ENCODE data around the gene FZR1.
"Not testable (repeated sequence)": the region's sequence is repeated elsewhere in the genome, so short reads cannot be mapped to it uniquely, and the experiment has no call there.

The FZR1 gene

DNA sequence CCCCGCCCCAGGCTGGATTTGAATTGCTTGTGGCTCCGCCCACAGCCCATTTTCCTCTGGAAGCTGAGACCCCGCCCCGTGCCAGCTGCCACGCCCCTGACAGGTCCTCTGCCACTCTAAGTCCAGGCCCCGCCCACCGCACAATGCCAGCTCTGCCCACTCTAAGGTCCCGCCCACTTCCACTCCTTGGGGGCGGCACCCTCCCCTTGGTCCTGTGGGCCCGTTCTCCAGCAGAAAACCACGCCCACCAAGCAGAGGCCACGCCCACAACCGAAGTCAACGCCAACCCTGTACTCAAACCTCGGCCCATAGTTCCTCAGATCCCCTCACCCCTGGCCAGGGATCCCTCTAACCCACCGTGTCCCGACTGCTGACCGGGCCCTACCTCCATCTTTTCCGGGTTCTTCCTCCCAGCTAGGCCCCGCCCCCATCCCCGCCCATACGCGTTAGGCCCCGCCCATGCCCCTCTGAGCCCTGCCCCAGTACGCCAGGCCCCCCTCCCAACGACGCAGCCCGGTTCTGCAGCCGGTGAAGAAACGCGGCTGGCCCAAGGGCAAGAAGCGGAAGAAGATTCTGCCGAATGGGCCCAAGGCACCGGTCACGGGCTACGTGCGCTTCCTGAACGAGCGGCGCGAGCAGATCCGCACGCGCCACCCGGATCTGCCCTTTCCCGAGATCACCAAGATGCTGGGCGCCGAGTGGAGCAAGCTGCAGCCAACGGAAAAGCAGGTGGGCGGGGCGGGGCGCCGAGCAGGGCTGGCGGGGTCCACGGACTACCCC is 67.9 kb downstream of the FZR1 start:
- peak; percentile 91 for DNase-seq (ENCODE audit: low spot score)

DNA sequence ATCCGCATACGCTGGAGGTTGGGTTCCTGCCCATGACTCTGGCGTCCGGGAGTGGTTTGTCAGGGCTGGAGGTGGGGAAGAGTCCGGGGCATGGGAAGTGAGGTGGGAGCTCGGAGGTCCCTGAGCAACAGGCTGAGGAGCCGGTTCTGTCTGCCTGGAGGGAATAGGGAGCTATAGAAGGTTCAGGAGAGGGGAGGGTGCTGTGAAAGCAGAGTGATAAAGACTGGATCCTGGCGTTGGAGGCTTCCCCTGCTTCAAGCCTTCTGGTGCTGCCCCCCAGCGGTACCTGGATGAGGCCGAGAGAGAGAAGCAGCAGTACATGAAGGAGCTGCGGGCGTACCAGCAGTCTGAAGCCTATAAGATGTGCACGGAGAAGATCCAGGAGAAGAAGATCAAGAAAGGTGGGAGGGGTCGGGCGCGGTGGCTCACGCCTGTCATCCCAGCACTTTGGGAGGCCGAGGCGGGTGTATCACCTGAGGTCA is 69.2 kb downstream of the FZR1 start:
- DNase-seq (ENCODE audit: low spot score): peak; percentile 50

DNA sequence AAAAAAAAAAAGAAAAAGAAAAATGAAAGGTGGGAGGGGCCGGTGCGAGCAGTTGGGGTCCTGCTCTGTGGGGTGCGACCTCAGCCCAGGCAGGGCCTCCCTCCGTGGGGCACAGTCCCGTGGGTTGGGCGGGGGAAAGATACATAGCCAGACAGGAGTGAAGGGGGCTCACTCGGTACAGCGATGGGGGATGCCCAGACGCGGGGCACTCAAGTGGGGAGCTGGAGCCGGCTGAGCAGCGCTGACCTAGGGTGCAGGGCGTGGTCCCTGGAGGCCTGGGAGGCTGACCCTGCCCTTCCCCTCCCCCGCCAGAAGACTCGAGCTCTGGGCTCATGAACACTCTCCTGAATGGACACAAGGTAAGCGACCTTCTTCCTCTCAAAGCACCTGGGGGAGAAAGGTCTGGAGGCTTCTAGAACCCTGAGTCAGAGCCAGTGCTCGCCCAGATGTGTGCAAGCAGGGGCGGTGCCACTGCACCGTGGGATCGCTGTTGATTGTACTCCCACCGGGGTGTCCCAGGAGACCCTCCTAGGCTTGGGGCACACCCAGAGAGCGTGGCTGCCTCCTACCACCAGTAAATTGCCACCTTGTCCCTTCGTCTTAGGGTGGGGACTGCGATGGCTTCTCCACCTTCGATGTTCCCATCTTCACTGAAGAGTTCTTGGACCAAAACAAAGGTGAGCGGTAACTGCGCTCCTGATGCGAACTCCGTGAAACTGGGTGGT is 70.0 kb downstream of the FZR1 start:
- no peak for DNase-seq (ENCODE audit: low spot score)

- peak; percentile 74 for DNase-seq (ENCODE audit: low spot score)
These were observed 70.8 kb downstream of the FZR1 start for GRCh38 chr19:3576696-3577443.

DNA sequence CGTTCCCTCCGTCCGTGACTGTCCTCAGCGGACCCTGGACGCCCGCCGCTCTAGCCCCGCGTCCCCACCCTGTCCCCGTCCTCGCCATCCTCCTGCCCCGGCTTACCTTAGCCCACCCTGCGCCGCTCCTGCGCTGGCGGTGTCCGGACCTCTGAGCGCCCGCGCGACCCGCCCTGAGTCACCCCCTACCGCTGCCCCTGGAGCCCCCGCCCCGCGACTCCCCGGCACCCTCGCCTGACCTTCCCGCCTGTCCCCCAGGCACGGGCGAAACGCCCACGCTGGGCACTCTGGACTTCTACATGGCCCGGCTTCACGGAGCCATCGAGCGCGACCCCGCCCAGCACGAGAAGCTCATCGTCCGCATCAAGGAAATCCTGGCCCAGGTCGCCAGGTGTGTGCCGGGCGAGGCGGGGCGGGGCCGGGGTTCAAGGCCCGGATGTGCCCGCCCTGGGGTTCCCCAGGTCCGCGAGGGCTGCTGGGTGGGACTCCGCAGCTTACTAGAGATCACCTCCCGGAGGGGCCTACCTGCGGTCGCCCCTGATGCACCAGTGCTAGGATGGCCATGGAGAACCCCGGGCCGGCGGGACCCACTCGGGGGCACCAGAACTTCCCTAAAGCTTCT is 71.7 kb downstream of the FZR1 start:
- peak; percentile 25 for DNase-seq (ENCODE audit: low spot score)

- DNase-seq (ENCODE audit: low spot score): no peak
These were observed 72.3 kb downstream of the FZR1 start for GRCh38 chr19:3578390-3578789.

DNA sequence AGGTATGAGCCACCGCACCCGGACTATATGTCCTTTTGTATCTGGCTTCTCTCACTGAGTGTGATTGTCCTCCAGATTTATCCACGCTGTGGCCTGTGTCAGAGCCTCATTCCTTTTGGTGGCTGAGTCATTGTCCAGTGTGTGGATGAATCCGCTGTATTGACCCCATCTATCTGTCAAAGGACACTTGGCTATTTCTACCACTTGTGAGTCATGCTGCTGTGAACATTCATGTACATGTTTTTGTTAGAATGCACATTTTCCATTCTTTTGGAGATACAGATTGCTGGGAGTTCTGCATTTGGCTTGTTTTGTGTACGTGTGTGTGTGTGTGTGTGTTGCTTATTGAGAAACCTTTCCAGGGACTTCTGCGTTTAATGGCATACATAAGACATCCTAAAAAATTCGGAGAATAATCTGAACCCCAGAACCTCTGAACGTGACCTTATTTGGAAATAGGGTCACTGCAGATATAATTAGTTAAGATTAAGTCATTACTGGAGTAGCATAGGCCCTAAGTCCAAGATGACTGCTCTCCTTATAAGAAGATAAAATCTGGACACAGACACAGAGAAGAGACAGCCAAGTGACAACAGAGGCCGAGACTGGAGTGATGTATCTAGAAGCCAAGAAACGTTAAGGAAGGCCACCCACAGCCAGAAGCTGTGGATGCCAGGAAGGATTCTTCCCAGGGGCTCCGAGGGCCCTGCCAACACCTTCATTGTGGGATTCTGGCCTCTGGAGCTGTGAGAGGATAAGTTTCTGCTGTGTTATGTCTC is 74.2 kb downstream of the FZR1 start:
- DNase-seq (ENCODE audit: low spot score): no peak

DNA sequence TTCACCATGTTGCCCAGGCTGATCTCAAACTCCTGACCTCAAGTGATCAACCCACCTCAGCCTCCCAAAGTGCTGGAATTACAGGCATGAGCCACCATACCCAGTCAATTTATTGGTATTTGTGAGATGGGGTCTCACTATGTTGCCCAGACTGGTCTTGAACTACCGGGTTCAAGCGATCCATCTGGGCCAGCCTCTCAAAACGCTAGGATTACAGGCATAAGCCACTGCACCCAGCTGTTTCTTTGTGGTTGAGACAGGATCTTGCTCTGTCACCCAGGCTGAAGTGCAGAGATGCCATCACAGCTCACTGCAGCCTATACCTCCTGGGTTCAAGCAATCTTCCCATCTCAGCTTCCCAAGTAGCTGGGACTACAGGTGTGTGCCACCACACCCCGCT is 75.7 kb downstream of the FZR1 start:
- not testable (repeated sequence) for DNase-seq (ENCODE audit: low spot score)

- DNase-seq (ENCODE audit: low spot score): not testable (repeated sequence)
These were observed 78.1 kb downstream of the FZR1 start for GRCh38 chr19:3584036-3584802.

GRCh38 chr19:3585301-3586126 is 79.4 kb downstream of the FZR1 start, which contains the start of gene GIPC3:
Gene GIPC3 (plus strand): TSS chr19:3585478. CDS start chr19:3585598, 120 bp downstream.
- peak; percentile 65 for DNase-seq (ENCODE audit: low spot score)

DNA sequence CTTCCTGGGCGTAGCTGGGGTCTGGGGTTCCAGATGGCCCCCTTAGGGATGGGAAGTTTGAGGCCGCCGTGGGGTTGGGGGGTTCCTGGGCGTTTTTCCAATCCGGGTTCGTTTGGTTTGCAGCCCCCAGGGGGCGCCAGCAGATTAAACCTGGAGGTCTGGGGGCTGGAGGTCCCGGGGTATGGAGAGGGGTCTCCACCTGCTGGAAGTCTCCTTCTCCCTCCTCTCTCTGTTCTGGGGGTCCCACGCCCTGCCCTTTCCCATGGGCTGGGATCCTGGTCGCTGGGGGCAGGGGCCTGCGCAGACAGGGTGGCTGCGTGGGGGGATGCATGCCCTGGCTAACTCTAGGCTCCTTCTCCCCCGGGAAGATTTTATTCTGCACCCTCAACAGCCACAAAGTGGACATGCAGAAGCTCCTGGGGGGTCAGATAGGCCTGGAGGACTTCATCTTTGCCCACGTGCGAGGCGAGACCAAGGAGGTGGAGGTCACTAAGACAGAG is 80.1 kb downstream of the FZR1 start:
- DNase-seq (ENCODE audit: low spot score): peak; percentile 82

DNA sequence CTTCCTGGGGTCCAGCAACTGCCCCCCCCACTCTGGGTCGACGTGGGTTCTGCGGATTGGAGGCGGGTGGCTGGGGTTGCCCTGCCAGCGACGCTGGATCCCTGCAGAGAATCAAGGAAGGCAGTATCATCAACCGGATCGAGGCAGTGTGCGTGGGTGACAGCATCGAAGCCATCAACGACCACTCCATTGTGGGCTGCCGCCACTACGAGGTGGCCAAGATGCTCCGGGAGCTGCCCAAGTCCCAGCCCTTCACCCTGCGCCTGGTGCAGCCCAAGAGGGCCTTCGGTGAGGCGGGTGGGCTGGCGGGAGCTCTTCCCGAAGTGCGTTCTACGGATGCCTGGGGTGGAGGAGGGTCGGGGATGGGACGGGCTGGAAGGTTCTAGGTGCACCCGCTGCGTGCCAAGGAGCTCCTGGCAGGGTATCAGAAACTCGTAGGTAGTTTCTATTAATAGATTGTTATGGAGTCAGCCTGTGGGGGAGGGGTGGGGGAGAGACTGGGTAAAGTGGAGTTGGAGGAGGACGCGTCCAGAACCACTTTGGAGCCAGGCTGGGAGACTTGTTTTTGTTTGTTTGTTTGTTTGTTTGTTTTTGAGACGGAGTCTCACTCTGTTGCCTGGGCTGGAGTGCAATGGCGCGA is 80.7 kb downstream of the FZR1 start:
- DNase-seq (ENCODE audit: low spot score): peak; percentile 53

Measured in D341Med (cell line).